HG02943 (cell line): Measurements from ENCODE around the gene CHCHD5.
"Not testable (repeated sequence)": the region's sequence is repeated elsewhere in the genome, so short reads cannot be mapped to it uniquely, and the experiment has no call there.

Experiments
- ATAC-seq: cut with Tn5 transposase; IDR thresholded peaks from one replicate; pipeline ENCODE4 v1.9.1; 2021; ENCODE audit warnings: mild to moderate bottlenecking, low read depth, moderate library complexity; ENCODE audit not compliant: unreplicated experiment

CHCHD5 gene

DNA sequence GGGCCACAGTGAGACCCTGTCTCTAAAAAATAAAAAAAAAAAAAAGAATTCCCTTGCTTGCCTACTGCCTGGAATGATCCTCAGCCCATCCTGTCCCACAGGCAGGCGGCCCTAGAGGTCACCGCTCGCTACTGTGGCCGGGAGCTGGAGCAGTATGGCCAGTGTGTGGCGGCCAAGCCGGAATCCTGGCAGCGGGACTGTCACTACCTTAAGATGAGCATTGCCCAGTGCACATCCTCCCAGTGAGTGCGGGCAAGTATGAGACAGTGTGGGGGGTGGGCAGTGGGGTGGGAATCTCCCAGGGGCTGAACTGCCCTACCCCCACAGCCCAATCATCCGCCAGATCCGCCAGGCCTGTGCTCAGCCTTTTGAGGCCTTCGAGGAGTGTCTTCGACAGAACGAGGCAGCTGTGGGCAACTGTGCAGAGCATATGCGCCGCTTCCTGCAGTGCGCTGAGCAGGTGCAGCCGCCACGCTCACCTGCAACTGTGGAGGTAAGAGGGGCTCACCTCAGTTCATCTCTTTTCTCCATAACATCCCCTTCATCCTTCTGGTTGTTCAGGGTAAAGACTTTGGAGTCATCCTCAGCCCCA, 1.6 kb downstream of the CHCHD5 start:
- ATAC-seq: no peak

DNA sequence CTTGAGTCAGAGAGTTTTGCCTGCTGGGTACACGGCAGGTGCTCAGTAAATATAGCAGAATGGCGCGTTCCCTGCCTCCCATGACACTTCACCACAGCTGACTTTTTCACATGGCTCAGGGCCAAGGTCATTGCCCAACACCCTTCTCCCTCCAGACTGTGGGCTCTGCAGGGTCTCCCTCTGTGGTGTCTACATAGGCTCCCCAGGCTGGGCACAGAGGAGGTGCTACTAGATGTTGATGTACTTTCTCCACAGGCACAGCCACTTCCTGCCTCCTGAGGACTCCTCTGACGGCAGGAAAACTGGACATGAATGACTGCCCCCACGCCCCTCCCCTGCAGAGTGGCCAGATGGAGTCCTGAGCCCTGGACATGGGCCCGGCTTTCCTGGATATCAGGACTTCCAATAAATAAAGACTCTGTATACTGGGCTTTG, 4.2 kb downstream of the CHCHD5 start:
- ATAC-seq: no peak

DNA sequence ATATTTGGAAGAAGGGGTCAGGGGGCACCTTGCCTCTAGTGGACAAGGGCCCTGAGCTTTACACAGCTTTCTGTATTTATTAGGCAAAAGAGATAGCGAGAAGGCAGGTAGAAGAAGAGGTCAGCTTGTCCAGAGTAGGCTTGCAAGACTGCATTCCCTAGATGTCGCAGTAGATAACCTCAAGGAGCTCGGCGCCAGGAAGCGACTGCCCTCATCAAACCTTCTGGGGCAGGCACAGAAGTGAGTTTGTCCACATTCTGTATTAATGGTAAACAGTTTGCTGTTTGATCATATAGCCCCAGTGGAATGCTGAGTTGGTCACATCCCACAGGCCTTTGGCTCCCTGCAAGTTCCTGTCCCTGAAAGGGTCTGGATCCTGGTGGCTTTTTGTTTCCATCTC, 7.0 kb downstream of the CHCHD5 start:
- no peak for ATAC-seq

DNA sequence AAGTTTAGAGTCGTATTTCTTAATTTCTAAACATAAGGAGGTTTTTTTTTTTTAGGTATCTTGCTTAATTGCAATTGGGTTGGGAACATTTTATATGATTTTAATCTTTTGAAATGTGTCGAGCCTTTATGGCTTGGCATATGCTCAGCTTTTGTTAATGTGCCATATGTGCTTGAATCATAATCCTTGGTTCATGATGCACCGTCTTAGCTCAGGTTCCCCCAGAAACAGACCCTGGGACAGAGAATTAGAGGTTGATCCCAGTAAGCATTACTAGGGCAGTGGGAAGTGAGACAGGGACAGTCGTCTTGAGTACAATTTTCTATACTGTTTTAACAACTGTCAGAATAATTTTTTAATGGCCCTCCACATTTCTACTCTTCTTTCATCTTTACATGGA, 9.3 kb downstream of the CHCHD5 start:
- ATAC-seq: no peak

DNA sequence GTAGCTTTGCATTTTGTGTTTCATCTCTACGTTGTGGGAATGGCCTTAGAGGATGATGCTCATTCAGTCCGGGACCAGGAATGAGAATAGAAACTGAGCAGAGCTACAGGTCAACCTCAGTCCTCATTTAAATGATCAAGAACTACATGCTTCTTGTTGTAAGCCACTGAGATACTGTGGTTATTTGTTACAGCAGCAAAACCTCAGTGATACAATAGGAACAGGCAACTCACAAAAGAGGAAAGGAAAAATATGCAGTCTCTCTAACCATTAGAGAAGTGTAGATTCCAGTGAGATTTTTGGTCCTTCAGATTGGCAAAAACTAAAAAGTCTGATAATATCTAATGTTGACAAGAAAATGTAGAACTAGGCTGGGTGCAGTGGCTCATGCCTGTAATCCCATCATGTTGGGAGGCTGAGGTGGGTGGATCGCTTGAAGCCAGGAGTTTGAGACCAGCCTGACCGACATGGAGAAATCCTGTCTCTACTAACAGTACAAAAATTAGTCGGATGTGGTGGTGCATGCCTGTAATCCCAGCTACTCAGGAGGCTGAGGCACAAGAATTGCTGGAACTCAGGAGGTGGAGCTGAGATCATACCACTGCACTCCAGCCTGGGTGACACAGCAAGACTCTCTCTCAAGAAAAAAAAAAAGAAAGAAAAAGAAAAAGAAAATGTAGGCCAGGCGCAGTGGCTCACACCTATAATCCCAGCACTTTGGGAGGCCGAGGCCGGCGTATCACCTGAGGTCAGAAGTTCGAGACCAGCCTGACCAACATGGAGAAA, 13.3 kb downstream of the CHCHD5 start:
- ATAC-seq: no peak

DNA sequence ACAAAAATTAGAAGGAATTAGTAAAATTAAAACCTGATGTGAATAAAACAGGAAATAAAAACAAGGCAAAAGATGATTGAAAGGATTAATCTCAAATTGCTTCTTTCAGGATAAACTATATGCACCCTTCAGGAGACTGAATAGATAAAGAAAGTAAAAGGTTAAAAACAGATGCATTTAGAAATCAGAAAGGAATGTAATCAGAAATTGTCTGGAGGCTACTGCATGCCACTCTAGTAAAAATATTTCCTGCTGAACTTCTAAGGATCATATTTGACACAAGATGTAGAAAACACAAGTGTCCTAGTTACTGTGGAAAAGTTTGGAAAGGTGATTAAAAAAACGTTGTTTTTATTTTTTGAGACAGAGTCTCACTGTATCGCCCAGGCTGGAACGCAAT, 16.2 kb downstream of the CHCHD5 start:
- ATAC-seq: no peak

DNA sequence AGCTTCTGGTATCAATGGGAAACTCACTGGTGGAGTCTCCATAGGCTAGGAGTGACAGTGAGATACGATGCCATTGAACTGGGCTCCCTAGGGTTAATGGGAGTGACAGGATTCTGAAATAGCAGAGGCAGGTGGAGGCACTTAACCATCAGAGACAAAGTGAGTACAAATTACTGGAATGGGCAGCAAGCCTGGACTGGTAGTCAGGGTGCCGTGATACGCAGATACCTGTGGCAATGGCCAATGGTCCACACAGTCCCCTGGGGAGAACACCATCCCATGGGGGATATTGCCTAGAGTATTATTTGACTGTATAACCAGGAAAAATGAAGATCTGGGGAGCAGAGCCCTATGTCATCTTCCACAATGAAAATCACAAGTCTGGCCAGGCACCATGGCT, 17.3 kb downstream of the CHCHD5 start:
- no peak for ATAC-seq

DNA sequence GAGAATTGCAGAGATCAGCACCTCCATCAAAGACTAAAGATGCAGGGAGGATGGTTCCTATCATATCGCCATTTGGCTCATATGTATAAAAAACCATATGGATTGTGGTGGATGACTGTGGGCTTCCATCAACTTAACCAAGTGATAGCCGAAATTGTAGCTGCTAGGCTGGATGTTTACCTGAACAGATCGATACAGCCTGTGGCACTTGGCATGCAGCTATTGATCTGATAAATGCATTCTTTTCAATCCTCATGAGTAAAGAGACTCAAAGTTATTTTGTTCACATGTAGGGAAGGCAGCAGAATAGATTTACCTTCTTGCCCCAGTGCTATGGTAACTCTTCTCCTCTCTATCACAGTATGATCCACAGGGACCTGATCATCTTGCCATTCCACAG, 18.5 kb downstream of the CHCHD5 start:
- ATAC-seq: no peak

DNA sequence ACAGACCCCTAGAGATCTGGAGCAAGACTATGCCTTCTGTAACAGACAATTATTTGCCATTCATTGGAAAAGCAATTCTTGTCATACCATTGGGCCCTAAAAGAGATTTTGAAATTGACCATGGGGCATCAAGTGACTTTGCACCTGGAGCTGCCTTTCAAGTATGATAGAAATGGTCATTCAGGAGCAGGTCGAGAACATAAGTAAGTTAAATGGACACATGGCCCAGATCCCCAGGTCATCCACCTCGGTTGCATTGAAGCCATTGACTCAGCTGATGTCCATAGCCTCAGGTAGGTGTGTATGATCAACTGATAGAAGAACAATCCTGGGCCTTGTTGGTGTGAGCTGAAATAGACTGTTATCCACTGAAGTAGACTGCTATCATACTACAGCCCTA, 19.3 kb downstream of the CHCHD5 start:
- no peak for ATAC-seq

DNA sequence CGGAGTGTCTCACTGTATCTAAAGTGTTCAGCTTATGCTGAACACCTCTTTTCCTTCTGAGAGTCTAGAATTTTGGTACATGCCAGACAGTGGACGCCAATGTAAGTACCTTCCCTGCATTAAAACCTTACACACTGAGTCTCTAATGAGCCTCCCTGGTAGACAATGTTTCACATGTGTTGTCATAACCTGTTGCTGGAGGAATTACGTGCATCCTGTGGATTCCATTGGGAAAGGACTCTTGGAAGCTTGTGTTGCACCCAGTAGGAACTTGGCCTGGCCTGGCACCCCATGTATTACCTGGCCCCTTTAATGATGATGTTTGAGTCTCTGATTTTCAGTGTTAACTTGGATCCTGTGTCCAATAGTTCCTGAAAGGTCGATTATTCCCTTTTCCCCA, 20.5 kb downstream of the CHCHD5 start:
- no peak for ATAC-seq

DNA sequence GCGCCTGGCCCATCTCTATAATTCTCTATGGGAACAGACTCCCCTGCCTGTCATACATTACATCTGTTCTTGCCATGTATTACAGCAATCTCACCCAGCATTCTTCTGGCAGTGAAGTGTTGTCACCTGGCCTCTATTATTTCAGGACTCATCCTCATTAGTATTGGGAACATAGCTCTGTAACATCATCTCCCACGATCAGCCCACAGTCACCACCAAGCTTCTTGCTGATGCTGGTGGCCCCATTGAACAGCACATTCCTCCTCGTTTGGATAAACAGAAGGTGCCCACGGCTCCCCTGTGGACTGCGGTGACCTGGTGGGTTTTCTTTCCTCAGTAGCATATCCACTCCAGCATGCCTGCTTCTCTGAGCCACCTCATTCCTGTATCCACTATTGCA, 21.5 kb downstream of the CHCHD5 start:
- ATAC-seq: no peak

DNA sequence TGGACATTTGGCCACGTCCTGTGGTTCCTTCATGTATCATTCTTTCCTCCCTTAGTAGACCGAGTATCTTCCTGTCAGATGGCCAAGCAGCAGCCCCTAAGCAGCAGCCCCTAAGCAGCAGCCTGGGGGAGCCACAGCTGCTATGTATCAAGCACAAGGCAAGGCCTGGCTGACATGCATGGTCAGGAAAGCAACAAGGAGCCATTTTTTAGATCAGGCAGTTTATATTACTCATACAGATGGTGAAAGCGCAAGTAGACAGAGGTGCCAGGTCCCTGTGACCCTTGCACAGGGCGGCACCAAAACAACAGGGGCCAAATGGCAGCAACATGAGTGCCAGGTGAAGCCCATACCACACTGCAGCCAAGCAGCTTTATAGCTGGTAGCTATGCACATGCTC, 22.1 kb downstream of the CHCHD5 start:
- no peak for ATAC-seq

DNA sequence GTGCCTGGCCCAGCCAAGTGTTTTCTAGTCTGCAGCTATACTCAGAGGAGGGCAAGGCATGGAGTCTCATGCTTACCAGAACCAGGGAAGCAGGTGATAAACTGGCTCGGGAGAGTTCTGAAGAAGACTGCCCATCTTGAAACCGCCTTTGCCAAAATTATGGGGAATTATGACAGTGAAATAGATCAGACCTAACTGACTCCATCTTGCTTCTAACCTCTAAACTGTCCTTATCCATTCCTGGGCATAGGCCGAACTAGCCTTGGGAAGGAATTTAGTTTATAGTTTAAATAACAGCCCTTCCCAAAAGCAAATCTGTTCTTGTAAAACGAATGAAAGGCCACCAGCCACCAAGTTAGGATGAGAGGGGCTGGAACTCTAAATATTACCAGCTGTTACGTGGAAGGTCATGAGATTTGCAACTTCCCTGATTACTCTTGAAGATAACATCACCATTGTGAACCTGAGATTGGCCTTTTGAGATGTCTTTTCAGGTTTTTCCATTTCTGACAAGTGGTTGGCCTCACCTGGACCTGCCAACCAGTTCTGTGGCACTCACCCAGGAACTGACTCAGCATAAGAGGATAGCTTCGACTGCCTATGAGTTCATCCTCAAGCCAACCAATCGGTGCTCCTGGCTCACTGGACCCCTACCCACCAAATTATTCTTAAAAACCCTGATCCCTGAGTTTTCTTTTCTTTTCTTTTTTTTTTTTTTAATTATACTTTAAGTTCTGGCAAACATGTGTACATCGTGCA, 23.4 kb downstream of the CHCHD5 start:
- no peak for ATAC-seq

DNA sequence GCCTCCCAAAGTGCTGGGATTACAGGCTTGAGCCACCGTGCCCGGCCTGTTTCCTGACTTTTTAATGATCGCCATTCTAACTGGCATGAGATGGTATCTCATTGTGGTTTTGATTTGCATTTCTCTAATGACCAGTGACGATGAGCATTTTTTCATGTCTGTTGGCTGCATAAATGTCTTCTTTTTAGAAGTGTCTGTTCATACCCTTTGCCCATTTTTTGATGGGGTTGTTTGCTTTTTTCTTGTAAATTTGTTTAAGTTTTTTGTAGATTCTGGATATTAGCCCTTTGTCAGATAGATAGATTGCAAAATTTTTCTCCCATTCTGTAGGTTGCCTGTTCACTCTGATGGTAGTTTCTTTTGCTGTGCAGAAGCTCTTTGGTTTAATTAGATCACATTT, 24.9 kb downstream of the CHCHD5 start:
- ATAC-seq: not testable (repeated sequence)

DNA sequence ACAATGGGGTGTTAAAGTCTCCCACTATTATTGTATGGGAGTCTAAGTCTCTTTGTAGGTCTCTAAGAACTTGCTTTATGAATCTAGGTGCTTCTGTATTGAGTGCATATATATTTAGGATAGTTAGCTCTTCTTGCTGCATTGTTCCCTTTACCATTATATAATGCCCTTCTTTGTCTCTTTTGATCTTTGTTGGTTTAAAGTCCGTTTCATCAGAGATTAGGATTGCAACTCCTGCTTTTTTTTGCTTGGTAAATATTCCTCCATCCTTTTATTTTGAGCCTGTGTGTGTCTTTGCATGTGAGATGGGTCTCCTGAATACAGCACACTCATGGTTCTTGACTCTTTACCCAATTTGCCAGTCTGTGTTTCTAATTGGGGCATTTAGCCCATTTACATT, 27.9 kb downstream of the CHCHD5 start:
- ATAC-seq: not testable (repeated sequence)

DNA sequence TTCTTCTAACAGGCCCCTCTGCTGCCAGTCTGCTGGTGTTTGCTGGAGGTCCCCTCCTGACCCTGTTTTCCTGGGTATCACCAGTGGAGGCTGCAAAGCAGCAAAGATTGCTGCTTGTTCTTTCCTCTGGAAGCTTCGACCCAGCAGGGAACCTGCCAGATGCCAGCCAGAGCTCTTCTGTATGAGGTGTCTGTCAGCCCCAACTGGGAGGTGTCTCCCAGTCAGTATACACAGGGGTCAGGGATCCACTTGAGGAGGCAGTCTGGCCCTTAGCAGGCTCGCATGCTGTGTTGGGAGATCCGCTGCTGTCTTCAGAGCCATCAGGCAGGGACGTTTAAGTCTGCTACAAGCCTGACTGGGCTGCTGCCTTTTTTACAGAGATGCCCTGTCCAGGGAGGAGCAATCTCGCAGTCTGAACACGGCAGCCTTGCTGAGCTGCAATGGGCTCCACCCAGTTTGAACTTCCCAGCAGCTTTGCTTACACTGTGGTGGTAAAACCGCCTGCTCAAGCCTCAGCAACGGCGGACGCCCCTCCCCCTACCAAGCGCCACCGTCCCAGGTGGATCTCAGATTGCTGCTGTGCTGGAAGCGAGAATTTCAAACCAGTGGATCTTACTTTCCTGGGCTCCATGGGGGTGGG, 29.9 kb downstream of the CHCHD5 start:
- ATAC-seq: no peak

DNA sequence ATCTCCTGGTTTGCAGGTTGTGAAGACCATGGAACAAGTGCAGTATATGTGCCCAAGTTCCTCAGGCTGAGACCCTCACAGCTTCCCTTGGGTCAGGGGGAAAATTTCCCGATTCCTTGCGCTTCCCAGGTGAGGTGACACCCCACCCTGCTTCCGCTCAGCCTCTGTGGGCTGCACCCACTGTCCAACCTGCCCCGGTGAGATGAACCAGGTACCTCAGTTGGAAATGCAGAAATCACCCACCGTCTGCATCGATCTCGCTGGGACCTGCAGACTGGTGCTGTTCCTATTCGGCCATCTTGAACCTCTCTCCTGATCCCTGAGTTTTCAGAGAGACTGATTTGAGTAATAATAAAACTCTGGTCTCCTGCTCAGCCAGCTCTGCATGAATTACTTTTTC, 30.6 kb downstream of the CHCHD5 start:
- ATAC-seq: no peak

DNA sequence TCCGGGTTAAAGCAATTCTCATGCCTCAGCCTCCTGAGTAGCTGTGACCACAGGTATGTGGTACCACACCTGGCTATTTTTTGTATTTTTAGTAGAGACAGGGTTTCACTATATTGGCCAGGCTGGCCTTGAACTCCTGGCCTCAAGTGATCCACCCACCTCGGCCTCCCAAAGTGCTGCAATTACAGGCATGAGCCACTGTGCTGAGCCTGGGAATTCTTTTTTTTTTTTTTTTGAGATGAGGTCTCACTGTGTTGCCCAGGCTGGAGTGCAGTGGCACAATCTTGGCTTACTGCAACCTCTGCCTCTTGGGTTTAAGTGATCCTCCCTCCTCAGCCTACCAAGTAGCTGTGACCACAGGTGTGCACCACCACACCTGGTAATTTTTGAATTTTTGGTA, 31.4 kb downstream of the CHCHD5 start:
- ATAC-seq: not testable (repeated sequence)

DNA sequence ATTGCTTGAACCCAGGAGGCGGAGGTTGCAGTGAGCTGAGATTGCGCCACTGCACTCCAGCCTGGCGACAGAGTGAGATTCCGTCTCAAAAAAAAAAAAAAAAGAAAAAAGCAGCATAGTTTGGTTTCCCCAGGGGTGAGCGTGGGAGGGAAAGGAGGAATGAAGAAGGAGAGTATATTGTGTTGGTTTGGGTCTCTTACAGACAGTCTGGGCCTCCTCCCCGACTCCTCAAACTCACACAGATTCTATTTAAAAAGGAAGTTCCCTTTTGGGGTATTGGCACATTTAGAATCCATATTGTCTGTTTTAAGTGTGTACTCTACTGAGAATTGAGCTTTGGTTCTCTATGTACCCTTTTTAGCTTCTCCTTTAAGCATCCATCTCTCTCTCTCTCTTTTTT, 34.0 kb downstream of the CHCHD5 start:
- no peak for ATAC-seq

DNA sequence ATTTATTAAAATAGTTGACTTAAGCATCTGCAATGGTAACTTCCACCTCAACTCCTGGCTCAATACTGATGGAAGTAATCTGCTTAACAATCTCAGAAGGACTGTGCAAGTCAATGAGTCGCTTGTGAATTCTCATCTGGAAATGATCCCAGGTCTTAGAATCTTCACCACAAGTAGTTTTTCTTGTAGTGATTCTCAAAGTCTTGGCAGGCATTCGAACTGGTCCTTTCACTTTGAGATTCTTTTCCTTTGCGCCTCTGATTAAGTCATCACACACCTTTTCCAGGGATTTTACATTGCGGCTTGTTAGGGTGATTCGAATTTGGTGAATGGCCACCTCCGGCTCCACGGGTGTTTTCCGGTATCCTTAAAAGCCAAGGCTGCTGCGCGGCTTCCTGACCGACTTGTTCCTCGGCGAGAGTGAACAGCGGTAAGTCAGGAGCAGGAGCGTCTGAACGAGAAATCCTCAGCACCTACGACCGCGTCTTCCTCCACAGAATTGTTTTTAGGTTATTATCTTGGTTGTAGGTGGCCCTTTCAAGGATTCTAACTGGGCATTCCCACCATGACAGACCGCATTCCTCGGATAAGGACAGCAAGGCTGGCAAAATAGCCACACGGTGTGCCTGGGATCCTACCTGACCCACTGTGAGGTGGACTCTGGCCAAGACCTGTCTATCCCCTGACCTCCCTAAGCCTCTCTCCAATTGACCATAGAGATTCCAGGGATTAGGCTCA, 37.5 kb downstream of the CHCHD5 start:
- ATAC-seq: no peak

DNA sequence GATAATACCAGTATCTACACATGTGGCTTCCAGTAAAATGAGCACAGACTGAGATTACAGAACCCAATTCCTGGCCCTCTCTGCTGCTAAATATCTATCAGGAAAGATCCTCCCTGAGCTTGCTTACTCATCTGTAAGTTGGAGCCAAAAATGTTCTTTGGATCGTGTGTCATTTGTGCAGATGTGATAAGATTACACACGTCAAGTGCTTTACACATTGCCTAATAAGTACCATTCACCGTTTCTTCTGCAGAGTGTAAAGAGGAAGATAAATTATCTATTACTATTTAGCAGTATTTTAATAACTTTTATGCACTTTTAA, 38.1 kb downstream of the CHCHD5 start:
- no peak for ATAC-seq
